Activated naive CD8-positive, alpha-beta T cell treated with anti-CD3 and anti-CD28 coated beads, Interleukin-2, amount 50 U/mL, for 24 hours (primary cell): ENCODE results near the gene ADAMTS2.

Source experiments
- ATAC-seq: fragments of 150-1000 bp; cut with Tn5 transposase; one replicate; pipeline ENCODE4 v1.10.0; 2021
- DNase-seq: peaks from one replicate; pipeline ENCODE4 v3.0.0; 2021
- H3K27ac Mint-ChIP-seq: one replicate; pipeline ENCODE4 v1.8.0; 2021; ENCODE audit warnings: mild to moderate bottlenecking, mixed read lengths
- H3K27me3 Mint-ChIP-seq: one replicate; pipeline ENCODE4 v1.8.0; 2021; ENCODE audit warnings: mixed read lengths
- H3K36me3 Mint-ChIP-seq: one replicate; pipeline ENCODE4 v1.8.0; 2021; ENCODE audit warnings: low read depth, mixed read lengths
- H3K4me1 Mint-ChIP-seq: one replicate; pipeline ENCODE4 v1.8.0; 2021; ENCODE audit warnings: mixed read lengths
- H3K4me3 Mint-ChIP-seq: one replicate; pipeline ENCODE4 v1.8.0; 2021; ENCODE audit warnings: mild to moderate bottlenecking, moderate library complexity, mixed read lengths
- H3K9me3 Mint-ChIP-seq: one replicate; pipeline ENCODE4 v1.8.0; 2021; ENCODE audit warnings: mixed read lengths

ADAMTS2 gene

GRCh38 chr5:179160584-179160983 lies 184.7 kb downstream of the ADAMTS2 start:
- no peak overlapping the region for H3K4me3 Mint-ChIP-seq

GRCh38 chr5:179158556-179158955 lies 186.7 kb downstream of the ADAMTS2 start:
- H3K4me3 Mint-ChIP-seq = no peak overlapping the region
- peaks cover 4% of the 10 kb centered on the region for H3K9me3 Mint-ChIP-seq
- H3K27me3 Mint-ChIP-seq = no peaks in the 10 kb centered on the region
- H3K36me3 Mint-ChIP-seq = no peaks in the 10 kb centered on the region
- peaks cover 4% of the 10 kb centered on the region for H3K4me1 Mint-ChIP-seq
- ATAC-seq (no peak), DNase-seq (no peak)
- no peak overlapping the region for H3K27ac Mint-ChIP-seq

More at GRCh38 chr5:179160584-179160983, 184.7 kb downstream of the ADAMTS2 start:
- Mint-ChIP-seq H3K27me3 (no peaks in the 10 kb centered on the region), H3K27ac (no peak overlapping the region), H3K9me3 (peaks cover 4% of the 10 kb centered on the region), H3K4me1 (peaks cover 4% of the 10 kb centered on the region), H3K36me3 (no peaks in the 10 kb centered on the region)
- DNase-seq (no peak), ATAC-seq (no peak)

DNA sequence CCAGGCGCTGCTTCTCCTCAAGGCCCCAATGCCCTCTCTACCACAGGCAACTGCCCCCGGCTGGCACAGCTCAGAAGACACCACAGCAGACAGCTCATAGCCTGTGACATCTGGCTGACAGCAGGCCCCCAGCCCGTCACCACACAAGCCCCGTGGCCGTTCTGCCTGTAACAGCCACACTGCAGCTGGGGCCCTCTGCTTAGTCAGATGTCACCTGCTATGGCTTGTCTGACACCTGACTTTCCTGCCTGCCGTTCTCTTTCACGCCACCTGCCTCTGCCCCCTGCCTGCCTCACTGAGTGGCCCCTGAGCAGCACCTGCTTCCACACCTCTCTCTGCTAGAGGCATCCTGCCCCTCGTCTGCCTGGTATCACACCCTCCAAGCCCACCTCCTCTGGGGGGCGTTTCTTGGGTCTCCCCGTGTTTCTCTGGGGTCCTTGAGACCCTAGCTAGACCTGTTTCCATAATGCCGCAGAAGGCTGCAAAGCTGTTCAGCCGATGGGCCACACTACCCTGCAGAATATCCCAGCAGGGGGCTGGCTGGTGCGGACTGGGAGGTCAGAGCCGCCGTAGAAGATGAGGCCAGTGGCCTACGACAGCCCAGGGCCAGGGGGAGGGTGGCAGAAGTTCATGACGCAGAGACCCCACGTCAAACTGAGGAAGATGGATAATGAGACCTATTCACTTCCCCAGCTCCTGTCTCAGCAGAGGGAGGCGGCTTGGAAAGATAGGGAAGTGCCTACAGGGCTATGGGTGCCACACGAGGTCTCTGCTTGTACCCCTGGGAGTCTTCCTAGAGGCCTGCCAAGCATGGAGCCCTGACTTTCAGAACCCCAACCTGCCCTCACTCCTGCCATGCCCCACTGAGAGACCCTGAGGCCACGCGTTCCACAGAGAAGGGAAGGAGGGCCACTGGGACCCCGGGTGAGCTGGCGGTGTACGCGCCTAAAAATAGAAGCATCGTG lies 190.0 kb downstream of the ADAMTS2 start:
- no peaks in the 10 kb centered on the region for H3K27me3 Mint-ChIP-seq
- no peaks in the 10 kb centered on the region for H3K4me1 Mint-ChIP-seq
- ATAC-seq = no peak
- no peak for DNase-seq
- H3K9me3 Mint-ChIP-seq = no peaks in the 10 kb centered on the region
- H3K36me3 Mint-ChIP-seq = no peaks in the 10 kb centered on the region
- no peak overlapping the region for H3K4me3 Mint-ChIP-seq
- H3K27ac Mint-ChIP-seq = no peak overlapping the region

- H3K4me1 Mint-ChIP-seq = no peaks in the 10 kb centered on the region
- no peak overlapping the region for H3K27ac Mint-ChIP-seq
- H3K4me3 Mint-ChIP-seq = no peak overlapping the region
- DNase-seq = no peak
- ATAC-seq = no peak
- H3K36me3 Mint-ChIP-seq = no peaks in the 10 kb centered on the region
- no peaks in the 10 kb centered on the region for H3K9me3 Mint-ChIP-seq
- no peaks in the 10 kb centered on the region for H3K27me3 Mint-ChIP-seq
Observed at GRCh38 chr5:179154346-179154990, 190.8 kb downstream of the ADAMTS2 start.

DNA sequence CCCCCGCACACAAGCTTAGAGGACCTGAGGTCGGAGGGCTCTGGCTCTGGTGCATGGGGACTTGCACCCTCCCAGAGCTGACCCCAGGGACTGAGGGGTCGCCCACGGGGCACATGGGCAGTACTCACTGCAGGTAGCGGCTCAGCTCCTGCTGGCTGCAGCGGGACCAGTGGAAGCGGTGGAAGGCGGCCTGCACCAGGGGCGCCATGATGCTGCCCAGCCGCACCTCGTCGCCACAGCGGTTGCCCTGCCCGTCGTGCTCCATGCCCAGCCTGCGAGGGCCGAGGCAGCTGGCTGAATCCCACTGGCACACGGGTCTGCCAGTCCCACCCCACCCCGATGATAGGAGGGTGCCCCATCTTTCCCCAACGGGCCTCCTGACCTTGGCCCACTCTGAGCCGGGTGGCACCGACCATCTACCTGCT lies 191.3 kb downstream of the ADAMTS2 start:
- Mint-ChIP-seq H3K27me3 (no peaks in the 10 kb centered on the region), H3K36me3 (no peaks in the 10 kb centered on the region), H3K4me1 (no peaks in the 10 kb centered on the region), H3K27ac (no peak overlapping the region), H3K9me3 (no peaks in the 10 kb centered on the region), H3K4me3 (no peak overlapping the region)
- ATAC-seq (no peak), DNase-seq (no peak)

GRCh38 chr5:179153341-179153901 lies 191.8 kb downstream of the ADAMTS2 start:
- no peaks in the 10 kb centered on the region for H3K36me3 Mint-ChIP-seq
- no peaks in the 10 kb centered on the region for H3K27me3 Mint-ChIP-seq
- no peak overlapping the region for H3K27ac Mint-ChIP-seq
- no peaks in the 10 kb centered on the region for H3K9me3 Mint-ChIP-seq
- DNase-seq = no peak
- no peaks in the 10 kb centered on the region for H3K4me1 Mint-ChIP-seq
- ATAC-seq = no peak
- no peak overlapping the region for H3K4me3 Mint-ChIP-seq

GRCh38 chr5:179152941-179153340 lies 192.3 kb downstream of the ADAMTS2 start:
- H3K27ac Mint-ChIP-seq = no peak overlapping the region
- no peaks in the 10 kb centered on the region for H3K36me3 Mint-ChIP-seq
- ATAC-seq (no peak), DNase-seq (no peak)
- no peaks in the 10 kb centered on the region for H3K27me3 Mint-ChIP-seq
- H3K4me3 Mint-ChIP-seq = no peak overlapping the region
- no peaks in the 10 kb centered on the region for H3K9me3 Mint-ChIP-seq
- no peaks in the 10 kb centered on the region for H3K4me1 Mint-ChIP-seq

- Mint-ChIP-seq H3K4me1 (no peaks in the 10 kb centered on the region), H3K4me3 (no peak overlapping the region), H3K27me3 (no peaks in the 10 kb centered on the region), H3K9me3 (no peaks in the 10 kb centered on the region), H3K27ac (no peak overlapping the region), H3K36me3 (no peaks in the 10 kb centered on the region)
- no peak for DNase-seq
- no peak for ATAC-seq
Observed at GRCh38 chr5:179152144-179152895, 192.9 kb downstream of the ADAMTS2 start.

GRCh38 chr5:179151286-179152118 lies 193.8 kb downstream of the ADAMTS2 start:
- no peak overlapping the region for H3K27ac Mint-ChIP-seq
- H3K4me1 Mint-ChIP-seq = peaks cover 3% of the 10 kb centered on the region
- H3K4me3 Mint-ChIP-seq = no peak overlapping the region
- H3K9me3 Mint-ChIP-seq = no peaks in the 10 kb centered on the region
- no peaks in the 10 kb centered on the region for H3K36me3 Mint-ChIP-seq
- no peaks in the 10 kb centered on the region for H3K27me3 Mint-ChIP-seq
- ATAC-seq (no peak), DNase-seq (no peak)

GRCh38 chr5:179150011-179150410 lies 195.2 kb downstream of the ADAMTS2 start:
- Mint-ChIP-seq H3K4me3 (no peak overlapping the region), H3K27me3 (no peaks in the 10 kb centered on the region), H3K36me3 (peaks cover 1% of the 10 kb centered on the region), H3K9me3 (no peaks in the 10 kb centered on the region), H3K4me1 (peaks cover 16% of the 10 kb centered on the region), H3K27ac (no peak overlapping the region)
- ATAC-seq (no peak), DNase-seq (no peak)

GRCh38 chr5:179149278-179149677 lies 196.0 kb downstream of the ADAMTS2 start:
- no peak for DNase-seq
- no peak overlapping the region for H3K27ac Mint-ChIP-seq

DNA sequence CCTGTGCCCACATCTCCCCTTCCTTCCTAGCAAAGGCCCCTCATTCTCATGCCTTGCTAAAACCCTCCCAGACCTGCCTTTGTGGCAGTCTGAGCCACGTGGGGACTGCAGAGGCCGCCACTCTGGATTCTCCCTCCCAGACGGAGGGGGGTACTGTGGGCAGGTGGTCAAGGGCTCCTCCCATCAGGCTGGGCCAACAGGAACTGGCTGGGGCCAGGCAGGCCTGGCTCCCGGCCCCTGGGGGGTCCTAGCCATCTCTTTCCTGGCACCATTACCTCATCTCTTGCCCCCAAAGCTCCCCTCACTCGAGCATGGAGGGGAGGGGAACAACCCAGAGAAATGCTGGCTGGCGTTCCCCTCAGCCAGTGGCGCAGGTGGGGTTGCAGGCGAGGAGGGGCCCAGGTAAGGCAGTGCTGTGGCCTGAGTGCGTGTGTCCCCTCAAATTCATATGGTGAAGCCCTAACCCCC lies 196.5 kb downstream of the ADAMTS2 start:
- peaks cover 1% of the 10 kb centered on the region for H3K36me3 Mint-ChIP-seq
- peaks cover 18% of the 10 kb centered on the region for H3K4me1 Mint-ChIP-seq
- ATAC-seq = no peak
- no peak overlapping the region for H3K27ac Mint-ChIP-seq
- H3K27me3 Mint-ChIP-seq = no peaks in the 10 kb centered on the region
- DNase-seq = no peak
- peaks cover 7% of the 10 kb centered on the region for H3K9me3 Mint-ChIP-seq
- no peak overlapping the region for H3K4me3 Mint-ChIP-seq

More at GRCh38 chr5:179149278-179149677, 196.0 kb downstream of the ADAMTS2 start:
- ATAC-seq = no peak
- Mint-ChIP-seq H3K4me1 (peaks cover 16% of the 10 kb centered on the region), H3K27me3 (no peaks in the 10 kb centered on the region), H3K36me3 (peaks cover 1% of the 10 kb centered on the region), H3K9me3 (peaks cover 4% of the 10 kb centered on the region), H3K4me3 (no peak overlapping the region)

GRCh38 chr5:179147991-179148702 lies 197.1 kb downstream of the ADAMTS2 start:
- H3K4me1 Mint-ChIP-seq = peaks cover 21% of the 10 kb centered on the region
- no peak for DNase-seq
- no peaks in the 10 kb centered on the region for H3K27me3 Mint-ChIP-seq
- no peak overlapping the region for H3K4me3 Mint-ChIP-seq
- H3K36me3 Mint-ChIP-seq = peaks cover 1% of the 10 kb centered on the region
- H3K27ac Mint-ChIP-seq = no peak overlapping the region
- H3K9me3 Mint-ChIP-seq = peaks cover 7% of the 10 kb centered on the region
- ATAC-seq = no peak
